Fibroblast of skin of right biceps (primary cell): ENCODE measurements around the gene WSCD1.
A peak's percentile ranks its signal among the peaks of the same experiment; 100 is the strongest.

Experiments used
- DNase-seq: peaks from one replicate; pipeline ENCODE4 v3.0.0-alpha.2; 2013

Gene WSCD1

GRCh38 chr17:6069539-6070429 lies at the start of gene WSCD1:
WSCD1 (plus strand) TSS chr17:6070379; CDS start chr17:6080659, 10,280 bp downstream.
- no peak for DNase-seq

GRCh38 chr17:6021011-6021400 lies 49.2 kb upstream of the WSCD1 start:
- no peak for DNase-seq

- no peak for DNase-seq
Observed at GRCh38 chr17:6021627-6022026, 48.6 kb upstream of the WSCD1 start.

GRCh38 chr17:6023036-6023831 lies 46.9 kb upstream of the WSCD1 start:
- no peak for DNase-seq

GRCh38 chr17:6024576-6024975 lies 45.6 kb upstream of the WSCD1 start:
- no peak for DNase-seq

GRCh38 chr17:6027342-6028024 lies 42.7 kb upstream of the WSCD1 start:
- DNase-seq: no peak

- DNase-seq: no peak
Observed at GRCh38 chr17:6028294-6028693, 41.9 kb upstream of the WSCD1 start.

GRCh38 chr17:6035801-6036394 lies 34.3 kb upstream of the WSCD1 start:
- no peak for DNase-seq

GRCh38 chr17:6040504-6040903 lies 29.7 kb upstream of the WSCD1 start:
- no peak for DNase-seq

GRCh38 chr17:6041246-6041645 lies 28.9 kb upstream of the WSCD1 start:
- DNase-seq: no peak

- no peak for DNase-seq
Observed at GRCh38 chr17:6043405-6043804, 26.8 kb upstream of the WSCD1 start.

- no peak for DNase-seq
Observed at GRCh38 chr17:6044261-6044660, 25.9 kb upstream of the WSCD1 start.

- no peak for DNase-seq
Observed at GRCh38 chr17:6045621-6046357, 24.4 kb upstream of the WSCD1 start.

GRCh38 chr17:6046431-6046830 lies 23.7 kb upstream of the WSCD1 start:
- no peak for DNase-seq

- DNase-seq: no peak
Observed at GRCh38 chr17:6046931-6047330, 23.2 kb upstream of the WSCD1 start.

- peak; percentile 36 for DNase-seq
Observed at GRCh38 chr17:6047966-6048365, 22.2 kb upstream of the WSCD1 start.

GRCh38 chr17:6048486-6048885 lies 21.7 kb upstream of the WSCD1 start:
- DNase-seq: no peak

GRCh38 chr17:6052926-6053325 lies 17.3 kb upstream of the WSCD1 start:
- DNase-seq: no peak

- DNase-seq: no peak
Observed at GRCh38 chr17:6054372-6054771, 15.8 kb upstream of the WSCD1 start.

- no peak for DNase-seq
Observed at GRCh38 chr17:6056104-6056503, 14.1 kb upstream of the WSCD1 start.

- DNase-seq: no peak
Observed at GRCh38 chr17:6057562-6057961, 12.6 kb upstream of the WSCD1 start.

- no peak for DNase-seq
Observed at GRCh38 chr17:6059406-6059805, 10.8 kb upstream of the WSCD1 start.
